ENCODE measurements around the gene KIFAP3.

The KIFAP3 gene

DNA sequence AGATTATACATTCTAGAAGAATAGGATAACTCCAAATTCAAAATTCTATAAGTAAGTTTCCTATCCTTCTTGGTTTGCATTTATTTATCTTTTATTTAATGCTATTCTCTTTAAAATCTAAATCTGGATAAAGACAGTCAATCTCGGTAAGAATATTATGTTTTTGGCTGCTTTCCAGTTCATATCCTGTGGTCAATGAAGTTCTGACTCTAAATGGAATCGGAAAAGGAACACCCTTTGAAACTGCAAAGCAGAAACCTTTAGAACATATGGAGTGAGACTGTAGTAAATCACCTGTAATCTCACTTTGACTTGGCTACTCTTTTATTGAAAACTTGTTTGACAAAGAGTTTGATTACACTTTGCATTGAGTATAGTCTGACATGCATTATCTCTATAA is 85.2 kb downstream of the KIFAP3 start:
- TF ChIP-seq CTCF (conservative IDR thresholded peaks at IDR 0.05; ENCODE audit: low read depth, low read length), result no peak
- no peak overlapping the region for H3K4me2 ChIP-seq
- H3K4me3 ChIP-seq (IDR thresholded peaks at IDR 0.05; ENCODE audit: insufficient read depth, low read depth, low read length), result no peak overlapping the region
- no peak overlapping the region for H3K9ac ChIP-seq
- no peaks in the 10 kb centered on the region for H3K79me2 ChIP-seq (ENCODE audit: insufficient read depth, low read depth)
- no peaks in the 10 kb centered on the region for H3K4me1 ChIP-seq (ENCODE audit: low read depth, poor library complexity, severe bottlenecking)
- H3K27ac ChIP-seq, result no peak overlapping the region
- no peaks in the 10 kb centered on the region for H4K20me1 ChIP-seq (ENCODE audit: insufficient read depth)
- no peak overlapping the region for H2AFZ ChIP-seq (ENCODE audit: low read depth)
- no peaks in the 10 kb centered on the region for H3K36me3 ChIP-seq (ENCODE audit: insufficient read depth)
- no peaks in the 10 kb centered on the region for H3K27me3 ChIP-seq (ENCODE audit: insufficient read depth, low read depth)

GRCh38 chr1:169985757-169986156 is 88.7 kb downstream of the KIFAP3 start:
- Histone ChIP-seq H4K20me1 (ENCODE audit: insufficient read depth) (no peaks in the 10 kb centered on the region), H3K9ac (no peak overlapping the region), H3K4me3 (IDR thresholded peaks at IDR 0.05; ENCODE audit: insufficient read depth, low read depth, low read length) (no peak overlapping the region), H2AFZ (ENCODE audit: low read depth) (no peak overlapping the region), H3K79me2 (ENCODE audit: insufficient read depth, low read depth) (no peaks in the 10 kb centered on the region), H3K27ac (no peak overlapping the region), H3K27me3 (ENCODE audit: insufficient read depth, low read depth) (no peaks in the 10 kb centered on the region), H3K4me1 (ENCODE audit: low read depth, poor library complexity, severe bottlenecking) (no peaks in the 10 kb centered on the region), H3K36me3 (ENCODE audit: insufficient read depth) (no peaks in the 10 kb centered on the region), H3K4me2 (no peak overlapping the region)
- no peak for TF ChIP-seq CTCF (conservative IDR thresholded peaks at IDR 0.05; ENCODE audit: low read depth, low read length)

DNA sequence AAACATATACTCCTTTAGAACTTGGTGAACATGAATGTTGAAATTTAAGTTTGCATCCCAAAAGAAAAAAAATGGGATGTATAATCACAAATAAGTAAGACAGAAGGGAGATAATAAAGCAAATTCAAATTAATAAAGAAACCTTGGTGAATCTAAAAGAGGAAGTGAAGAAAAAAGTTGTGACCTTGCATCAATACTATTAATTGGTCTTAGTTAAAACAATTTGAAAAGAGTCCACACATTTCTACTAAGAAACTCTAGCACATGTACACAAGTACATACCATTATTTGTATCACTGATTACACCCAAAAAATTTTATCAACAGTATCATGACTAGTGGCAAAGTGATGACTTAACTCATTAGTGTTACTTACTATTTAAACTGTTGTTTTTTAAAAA is 100.4 kb downstream of the KIFAP3 start:
- Histone ChIP-seq H3K9ac (no peak overlapping the region), H3K27ac (no peak overlapping the region), H3K4me3 (IDR thresholded peaks at IDR 0.05; ENCODE audit: insufficient read depth, low read depth, low read length) (no peak overlapping the region), H3K4me1 (ENCODE audit: low read depth, poor library complexity, severe bottlenecking) (no peaks in the 10 kb centered on the region), H3K79me2 (ENCODE audit: insufficient read depth, low read depth) (no peaks in the 10 kb centered on the region), H3K27me3 (ENCODE audit: insufficient read depth, low read depth) (no peaks in the 10 kb centered on the region), H2AFZ (ENCODE audit: low read depth) (no peak overlapping the region), H3K36me3 (ENCODE audit: insufficient read depth) (0 out of 2 replicates have a peak, but pooled peaks cover 6% of the 10 kb centered on the region), H3K4me2 (no peak overlapping the region), H4K20me1 (ENCODE audit: insufficient read depth) (no peaks in the 10 kb centered on the region)
- no peak for TF ChIP-seq CTCF (conservative IDR thresholded peaks at IDR 0.05; ENCODE audit: low read depth, low read length)

DNA sequence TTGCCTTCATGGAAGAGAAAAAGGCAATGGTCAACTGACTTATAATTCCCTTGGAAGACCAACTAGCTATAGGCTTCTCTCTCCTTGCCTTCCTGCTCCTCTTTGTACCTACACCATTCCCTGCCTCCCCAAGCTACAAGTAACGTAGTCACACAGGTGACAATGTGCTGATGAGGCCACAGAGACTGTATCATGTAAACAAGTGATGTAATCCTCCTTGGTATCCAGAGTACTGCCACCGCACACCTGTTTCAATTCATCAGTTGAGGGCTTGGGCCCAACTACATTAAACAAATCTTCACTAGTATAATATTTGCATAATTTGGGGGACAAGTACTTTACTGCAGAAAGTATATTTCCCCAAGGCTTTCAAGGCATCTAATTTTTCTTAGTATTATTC is 104.4 kb downstream of the KIFAP3 start:
- H3K79me2 ChIP-seq (ENCODE audit: insufficient read depth, low read depth), result no peaks in the 10 kb centered on the region
- no peaks in the 10 kb centered on the region for H3K4me1 ChIP-seq (ENCODE audit: low read depth, poor library complexity, severe bottlenecking)

More for the DNA sequence above, 104.4 kb downstream of the KIFAP3 start:
- no peak overlapping the region for H3K27ac ChIP-seq
- H3K27me3 ChIP-seq (ENCODE audit: insufficient read depth, low read depth), result no peaks in the 10 kb centered on the region
- no peak overlapping the region for H3K4me2 ChIP-seq
- no peaks in the 10 kb centered on the region for H4K20me1 ChIP-seq (ENCODE audit: insufficient read depth)
- H3K36me3 ChIP-seq (ENCODE audit: insufficient read depth), result no peaks in the 10 kb centered on the region
- H3K4me3 ChIP-seq (IDR thresholded peaks at IDR 0.05; ENCODE audit: insufficient read depth, low read depth, low read length), result no peak overlapping the region
- no peak for TF ChIP-seq CTCF (conservative IDR thresholded peaks at IDR 0.05; ENCODE audit: low read depth, low read length)
- H3K9ac ChIP-seq, result no peak overlapping the region
- H2AFZ ChIP-seq (ENCODE audit: low read depth), result no peak overlapping the region
